COLO668 (cell line): ENCODE results near the gene SESN3.
"Not testable (repeated sequence)": the region's sequence is repeated elsewhere in the genome, so short reads cannot be mapped to it uniquely, and the experiment has no call there.

ENCODE experiments used
- DNase-seq: peaks from one replicate; lab custom pipeline; 2025; ENCODE audit not compliant: unreplicated experiment; lab: John Stamatoyannopoulos, UW

The SESN3 gene

GRCh38 chr11:95227060-95227459 lies 3.9 kb downstream of the SESN3 start:
- not testable (repeated sequence) for DNase-seq

GRCh38 chr11:95222817-95223216 lies 8.2 kb downstream of the SESN3 start:
- DNase-seq: no peak

GRCh38 chr11:95219599-95219998 lies 11.4 kb downstream of the SESN3 start:
- no peak for DNase-seq

- no peak for DNase-seq
These were observed 12.9 kb downstream of the SESN3 start for GRCh38 chr11:95218149-95218548.

- no peak for DNase-seq
These were observed 18.4 kb downstream of the SESN3 start for GRCh38 chr11:95212609-95213008.

- not testable (repeated sequence) for DNase-seq
These were observed 21.5 kb downstream of the SESN3 start for GRCh38 chr11:95209535-95209934.

- no peak for DNase-seq
These were observed 30.1 kb downstream of the SESN3 start for GRCh38 chr11:95200781-95201457.

- no peak for DNase-seq
These were observed 35.2 kb downstream of the SESN3 start for GRCh38 chr11:95195831-95196230.

- no peak for DNase-seq
These were observed 37.5 kb downstream of the SESN3 start for GRCh38 chr11:95193541-95193940.

- DNase-seq: no peak
These were observed 38.3 kb downstream of the SESN3 start for GRCh38 chr11:95192717-95193116.

GRCh38 chr11:95187723-95188122 lies 43.3 kb downstream of the SESN3 start:
- DNase-seq: no peak

GRCh38 chr11:95182397-95182796 lies 48.6 kb downstream of the SESN3 start:
- no peak for DNase-seq

- no peak for DNase-seq
These were observed 55.1 kb downstream of the SESN3 start for GRCh38 chr11:95175818-95176380.

- no peak for DNase-seq
These were observed 60.7 kb downstream of the SESN3 start for GRCh38 chr11:95170294-95170693.

GRCh38 chr11:95166781-95167180 lies 64.2 kb downstream of the SESN3 start:
- no peak for DNase-seq

- DNase-seq: no peak
These were observed 65.4 kb downstream of the SESN3 start for GRCh38 chr11:95165638-95166037.

- DNase-seq: no peak
These were observed 67.9 kb downstream of the SESN3 start for GRCh38 chr11:95163106-95163505.

GRCh38 chr11:95161248-95161647 lies 69.8 kb downstream of the SESN3 start:
- no peak for DNase-seq

GRCh38 chr11:95157824-95158223 lies 73.2 kb downstream of the SESN3 start:
- no peak for DNase-seq

GRCh38 chr11:95156916-95157541 lies 74.0 kb downstream of the SESN3 start:
- DNase-seq: no peak

- DNase-seq: no peak
These were observed 74.8 kb downstream of the SESN3 start for GRCh38 chr11:95156133-95156721.

GRCh38 chr11:95155385-95155784 lies 75.6 kb downstream of the SESN3 start:
- DNase-seq: no peak
